SK-N-MC (cell line): ENCODE measurements around the gene SIGLECL1.

Source experiments
- EZH2 ChIP-seq: fragments of 200-600 bp; sonication (generic); IDR thresholded peaks from one replicate; pipeline ENCODE4 v1.6.1; 2017; ENCODE audit warnings: antibody characterized with exemption
- POLR2AphosphoS5 ChIP-seq: IDR thresholded peaks from 2 replicates; pipeline ENCODE4 v1.6.1; 2012; ENCODE audit warnings: mild to moderate bottlenecking, low read depth, low read length, borderline replicate concordance

GRCh38 chr19:51227326-51227725, 23.6 kb upstream of the SIGLECL1 start:
- TF ChIP-seq POLR2AphosphoS5 (no peak), EZH2 (no peak)
